ENCODE measurements around the gene PLCB4.

GRCh38 chr20:9129756-9130155 is 60.9 kb downstream of the PLCB4 start:
- no peak for TF ChIP-seq EZH2phosphoT487 (IDR thresholded peaks at IDR 0.05)
- TF ChIP-seq, protein P1, sequence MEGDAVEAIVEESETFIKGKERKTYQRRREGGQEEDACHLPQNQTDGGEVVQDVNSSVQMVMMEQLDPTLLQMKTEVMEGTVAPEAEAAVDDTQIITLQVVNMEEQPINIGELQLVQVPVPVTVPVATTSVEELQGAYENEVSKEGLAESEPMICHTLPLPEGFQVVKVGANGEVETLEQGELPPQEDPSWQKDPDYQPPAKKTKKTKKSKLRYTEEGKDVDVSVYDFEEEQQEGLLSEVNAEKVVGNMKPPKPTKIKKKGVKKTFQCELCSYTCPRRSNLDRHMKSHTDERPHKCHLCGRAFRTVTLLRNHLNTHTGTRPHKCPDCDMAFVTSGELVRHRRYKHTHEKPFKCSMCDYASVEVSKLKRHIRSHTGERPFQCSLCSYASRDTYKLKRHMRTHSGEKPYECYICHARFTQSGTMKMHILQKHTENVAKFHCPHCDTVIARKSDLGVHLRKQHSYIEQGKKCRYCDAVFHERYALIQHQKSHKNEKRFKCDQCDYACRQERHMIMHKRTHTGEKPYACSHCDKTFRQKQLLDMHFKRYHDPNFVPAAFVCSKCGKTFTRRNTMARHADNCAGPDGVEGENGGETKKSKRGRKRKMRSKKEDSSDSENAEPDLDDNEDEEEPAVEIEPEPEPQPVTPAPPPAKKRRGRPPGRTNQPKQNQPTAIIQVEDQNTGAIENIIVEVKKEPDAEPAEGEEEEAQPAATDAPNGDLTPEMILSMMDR (IDR thresholded peaks at IDR 0.05) = no peak
